Kidney capillary endothelial cell (primary cell): ENCODE results near the gene PRDM15.

Source experiments
- DNase-seq: peaks from one replicate; pipeline ENCODE4 v3.0.0-alpha.2; 2018; ENCODE audit warnings: low spot score

Gene PRDM15

GRCh38 chr21:41907496-41908258 is 28.5 kb upstream of the PRDM15 start:
- DNase-seq = no peak

DNA sequence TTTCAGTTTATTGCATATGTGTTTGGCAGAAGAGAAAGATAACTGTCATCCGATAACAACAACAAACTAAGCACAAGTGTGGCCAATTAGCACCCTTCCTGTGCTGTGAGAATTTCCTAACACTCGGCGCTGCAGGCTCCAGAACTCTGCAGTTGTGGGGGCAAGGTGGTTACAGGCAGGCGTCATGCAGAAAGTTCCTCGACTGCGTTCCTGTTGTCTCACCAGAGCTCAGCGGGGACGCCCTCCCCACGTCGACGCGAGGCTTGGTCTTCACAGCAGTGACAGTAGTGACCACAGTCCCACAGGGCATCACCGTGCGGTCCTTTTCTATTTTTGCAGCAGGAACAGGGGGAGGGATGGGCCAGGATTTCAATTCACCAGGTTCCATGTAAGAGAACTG is 27.6 kb upstream of the PRDM15 start:
- DNase-seq = no peak

GRCh38 chr21:41903559-41904351 is 24.6 kb upstream of the PRDM15 start:
- no peak for DNase-seq

DNA sequence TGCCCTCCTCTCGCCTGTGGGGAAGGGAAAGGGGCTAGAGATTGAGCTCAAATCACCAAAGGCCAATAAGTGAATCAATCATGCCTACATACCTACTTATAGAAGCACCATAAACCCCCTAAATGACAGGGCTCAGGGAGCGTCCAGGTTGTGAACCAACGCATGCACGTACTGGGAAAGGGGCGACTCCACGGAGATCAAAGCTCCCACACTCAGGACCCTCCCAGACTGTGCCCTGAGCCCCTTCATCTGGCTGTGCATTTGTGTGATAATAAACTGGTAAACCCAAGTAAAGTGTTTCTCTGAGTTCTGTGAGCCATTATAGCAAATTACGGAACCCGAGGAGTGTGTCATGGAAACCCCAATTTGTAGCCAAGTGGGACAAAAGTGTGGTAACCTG is 23.8 kb upstream of the PRDM15 start:
- no peak for DNase-seq

- no peak for DNase-seq
These were observed 22.6 kb upstream of the PRDM15 start for GRCh38 chr21:41901782-41902181.

- DNase-seq = no peak
These were observed 22.0 kb upstream of the PRDM15 start for GRCh38 chr21:41901099-41901498.

GRCh38 chr21:41900401-41900800 is 21.3 kb upstream of the PRDM15 start:
- no peak for DNase-seq

- no peak for DNase-seq
These were observed 20.5 kb upstream of the PRDM15 start for GRCh38 chr21:41899426-41900202.

DNA sequence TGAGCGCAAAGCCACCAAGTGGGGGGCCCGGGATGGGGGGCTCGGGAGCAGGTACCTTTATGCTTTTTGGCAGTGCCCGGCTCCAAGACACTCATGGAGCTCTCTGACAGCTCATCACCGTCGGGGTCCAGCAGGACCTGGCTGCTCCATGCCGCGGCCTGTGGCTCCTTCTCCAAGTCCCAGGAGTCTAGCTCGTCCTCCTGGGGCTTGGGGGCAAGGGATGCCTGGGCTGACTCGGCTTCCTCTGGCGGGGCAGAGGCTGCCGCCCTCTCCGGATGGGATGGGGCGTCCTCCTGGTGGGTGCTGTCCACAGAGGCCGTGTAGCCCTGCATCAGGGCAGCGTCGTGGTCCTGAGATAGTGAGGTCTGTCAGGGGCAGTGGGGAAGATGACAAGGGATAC is 19.9 kb upstream of the PRDM15 start:
- DNase-seq = no peak

GRCh38 chr21:41897700-41898099 is 18.6 kb upstream of the PRDM15 start:
- DNase-seq = no peak

DNA sequence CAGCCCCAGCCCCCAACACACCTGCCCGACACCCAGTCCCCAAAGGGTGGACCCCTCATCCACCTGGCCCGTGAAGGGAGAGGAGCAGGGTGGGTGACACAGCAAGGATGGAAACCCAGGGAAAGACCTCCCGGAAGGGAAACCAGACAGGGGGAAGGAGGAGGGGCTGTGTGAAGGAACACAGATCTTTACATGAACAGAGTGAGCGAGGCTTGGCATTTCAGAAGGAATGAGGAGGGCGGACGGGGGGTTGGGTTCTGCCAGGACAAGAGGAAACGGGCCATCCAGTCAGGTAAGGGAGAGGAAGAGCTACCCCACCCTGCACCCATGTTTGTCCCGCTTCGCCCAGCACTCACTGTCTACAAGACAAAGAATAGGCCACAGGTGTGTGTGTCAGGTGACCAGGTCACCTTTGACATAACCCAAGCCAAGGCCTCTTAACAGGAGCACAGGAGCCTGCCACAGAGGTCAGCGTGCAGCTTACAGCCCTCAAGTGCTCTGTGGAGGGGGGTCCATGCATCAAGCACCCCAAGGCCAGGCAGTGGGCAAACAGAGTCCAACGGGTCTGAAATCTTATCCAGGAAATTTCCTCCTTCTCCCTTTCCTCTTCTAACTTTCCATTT is 18.0 kb upstream of the PRDM15 start:
- DNase-seq = no peak

- no peak for DNase-seq
These were observed 16.7 kb upstream of the PRDM15 start for GRCh38 chr21:41895643-41896493.

DNA sequence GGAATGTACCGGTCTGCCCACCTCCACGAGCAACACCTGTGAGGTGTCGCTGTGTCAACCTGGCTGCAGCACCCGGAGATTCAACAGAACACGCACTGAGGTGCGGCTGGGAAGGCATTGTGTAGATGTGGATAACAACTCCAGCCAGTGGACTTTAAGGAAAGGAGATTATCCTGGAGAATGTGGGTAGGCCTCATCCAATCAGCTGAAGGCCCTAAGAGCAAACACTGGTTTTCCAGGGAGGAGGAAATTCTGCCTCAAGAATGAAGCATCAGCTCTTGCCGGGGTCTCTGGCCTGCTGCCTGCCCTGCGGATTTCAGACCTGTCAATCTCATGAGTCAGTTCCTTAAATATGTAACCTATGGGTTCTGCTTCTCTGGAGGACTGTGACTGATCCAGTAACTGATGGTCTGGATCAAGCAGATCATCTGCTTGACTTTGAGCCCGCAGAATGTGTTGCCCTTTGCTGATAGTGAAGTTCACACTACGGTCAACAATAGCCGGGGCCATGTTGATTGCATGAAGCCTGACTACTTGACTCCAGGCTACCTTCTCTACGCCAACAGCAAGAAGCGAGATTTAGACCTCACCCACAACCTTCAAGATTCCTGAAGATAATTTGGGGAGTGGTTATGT is 15.9 kb upstream of the PRDM15 start:
- peak; percentile 10 for DNase-seq

DNA sequence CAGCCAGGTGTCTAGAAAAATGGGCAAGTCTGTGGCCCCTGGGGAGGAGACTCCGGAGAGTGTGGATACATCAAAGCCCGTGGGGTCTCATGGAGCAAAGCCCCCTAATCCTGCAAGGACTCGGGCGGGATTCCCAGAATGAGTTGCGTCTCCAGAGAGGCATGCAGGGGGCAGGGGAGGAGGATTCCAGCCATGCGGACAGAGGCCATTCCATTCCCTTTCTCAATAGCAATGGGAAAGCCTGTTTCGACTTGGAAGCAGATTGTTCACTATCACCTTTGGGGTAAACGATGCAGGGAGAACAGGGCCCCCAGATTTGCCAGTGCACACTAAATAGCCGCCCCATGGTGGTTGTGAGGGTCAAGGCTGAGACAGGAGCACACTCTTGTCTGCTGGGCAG is 15.4 kb upstream of the PRDM15 start:
- no peak for DNase-seq

DNA sequence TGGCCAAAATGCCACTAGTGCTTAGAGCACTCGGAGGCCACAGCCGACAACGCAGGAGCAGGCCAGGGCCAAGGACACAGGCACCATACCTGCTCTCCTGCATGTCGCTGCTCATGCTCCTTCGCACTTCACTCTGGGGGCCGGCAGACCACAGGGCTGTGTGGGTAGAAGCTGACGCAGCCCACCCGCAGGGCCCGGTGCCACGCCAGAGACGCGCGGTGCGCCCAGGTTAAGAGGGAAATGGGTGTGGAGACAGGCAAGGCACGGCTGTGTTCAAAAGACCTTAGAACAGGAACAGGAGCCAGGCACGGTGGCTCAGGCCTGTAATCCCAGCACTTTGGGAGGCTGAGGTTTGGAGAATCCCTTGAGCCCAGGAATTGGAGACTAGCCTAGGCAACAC is 13.6 kb upstream of the PRDM15 start:
- no peak for DNase-seq

- no peak for DNase-seq
These were observed 12.0 kb upstream of the PRDM15 start for GRCh38 chr21:41891132-41891531.

DNA sequence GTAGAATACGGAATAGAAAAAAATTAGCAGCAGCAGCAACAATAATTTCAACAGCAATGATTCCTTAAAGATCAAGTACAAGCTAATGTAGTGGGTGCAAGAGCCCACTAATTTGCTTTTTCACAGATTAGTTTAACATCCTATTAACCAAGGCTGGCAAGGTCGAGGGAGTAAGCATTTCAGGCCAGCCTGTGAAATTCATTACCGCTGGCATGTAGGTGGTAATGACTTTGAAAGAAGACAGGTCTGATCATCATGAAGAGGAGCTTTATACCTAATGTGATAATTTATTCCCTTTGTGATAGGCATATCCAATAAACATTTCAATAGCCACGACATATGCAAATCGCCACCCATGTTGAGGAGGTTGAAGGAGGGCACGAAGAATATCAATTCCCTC is 11.2 kb upstream of the PRDM15 start:
- no peak for DNase-seq

DNA sequence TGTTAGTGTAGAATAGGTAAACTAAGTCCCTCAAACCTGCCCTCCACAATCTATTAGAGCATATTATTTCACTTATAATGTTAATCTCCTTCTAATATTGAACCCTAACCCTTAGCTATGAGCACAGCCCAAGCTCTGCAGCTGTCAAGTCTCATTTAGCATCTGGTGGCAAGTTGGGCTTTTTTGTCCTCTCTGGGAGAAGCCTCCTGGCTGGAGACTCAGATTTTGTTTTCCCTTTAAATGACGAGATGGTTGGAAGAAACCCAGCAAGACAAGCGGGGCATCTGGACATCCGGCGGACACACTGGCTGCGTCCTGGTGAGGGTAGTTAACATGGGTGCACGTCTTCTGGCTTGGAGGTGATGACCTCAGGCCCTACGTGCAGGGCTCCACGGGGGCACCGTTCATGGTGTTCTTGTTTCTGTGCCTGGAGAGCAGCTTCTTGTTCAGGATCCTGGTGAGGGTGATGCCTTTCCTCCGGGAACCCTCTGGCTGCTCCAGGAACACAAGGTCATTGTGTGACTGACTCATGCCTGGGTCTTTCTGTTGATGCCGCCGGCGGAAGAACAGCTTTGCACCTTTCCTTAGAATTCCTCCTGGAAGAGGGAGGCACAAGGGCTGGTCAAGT is 9.7 kb upstream of the PRDM15 start:
- no peak for DNase-seq

- DNase-seq = no peak
These were observed 8.5 kb upstream of the PRDM15 start for GRCh38 chr21:41887667-41888066.

GRCh38 chr21:41886328-41886727 is 7.2 kb upstream of the PRDM15 start:
- no peak for DNase-seq
